Aorta (tissue), 5 donors: ENCODE results near the gene KRTAP9-6. TPM values are rescaled to one million over a fixed set of nuclear protein-coding genes. Genes with fewer than 3 reads are reported as not detected.
"Not testable (repeated sequence)": the region's sequence is repeated elsewhere in the genome, so short reads cannot be mapped to it uniquely, and the experiment has no call there.

Source experiments
- ATAC-seq: fragments of 200-7000 bp; cut with Tn5 transposase; one replicate; pipeline ENCODE4 v1.9.1; 2022; ENCODE audit warnings: moderate library complexity; ENCODE audit not compliant: low FRiP score
- DNase-seq, 2 donors: peaks; one replicate each; pipeline ENCODE4 v3.0.0-alpha.2; 2020
- H3K27ac ChIP-seq, 2 donors: one replicate each; pipeline ENCODE4 v1.5.1; 2013; ENCODE audit warnings: low read length in 2 of 2, mild to moderate bottlenecking in 2 of 2, moderate library complexity in 2 of 2, control low read depth in 1 of 2, inconsistent platforms in 1 of 2, low read depth in 1 of 2
- H3K27me3 ChIP-seq, 2 donors: one replicate each; pipeline ENCODE4 v1.6.1; 2013; ENCODE audit warnings: control low read depth in 1 of 2, low read length in 1 of 2, mild to moderate bottlenecking in 1 of 2, moderate library complexity in 1 of 2; ENCODE audit not compliant: insufficient read depth in 2 of 2, control insufficient read depth in 1 of 2
- H3K36me3 ChIP-seq, 2 donors: one replicate each; pipeline ENCODE4 v1.6.1; 2013; ENCODE audit warnings: control low read depth in 1 of 2, low read length in 1 of 2, mild to moderate bottlenecking in 1 of 2; ENCODE audit not compliant: insufficient read depth in 2 of 2, control insufficient read depth in 1 of 2
- H3K4me1 ChIP-seq, 2 donors: one replicate each; pipeline ENCODE4 v1.6.1; 2013; ENCODE audit warnings: low read length in 2 of 2, control low read depth in 1 of 2, mild to moderate bottlenecking in 1 of 2, moderate library complexity in 1 of 2; ENCODE audit not compliant: insufficient read depth in 2 of 2, control insufficient read depth in 1 of 2
- H3K4me3 ChIP-seq, 2 donors: one replicate each; pipeline ENCODE4 v1.5.1; 2013; ENCODE audit warnings: low read length in 2 of 2, control low read depth in 1 of 2, mild to moderate bottlenecking in 1 of 2
- H3K9me3 ChIP-seq: one replicate; pipeline ENCODE4 v1.6.1; 2013; ENCODE audit warnings: mild to moderate bottlenecking, low read length; ENCODE audit not compliant: control insufficient read depth
- WGBS, 2 donors: extraction: QIAGEN DNeasy Blood & Tissue Kit; methylation state at CpG; one replicate each; pipeline ENCODE4 v1.1.7; 2013; 5-methylcytosine and 5-hydroxymethylcytosine counted together
- intact Hi-C, 2 donors: fragments of 100-400 bp; cut with DNase I; formaldehyde crosslinking; loops; one replicate each; pipeline versions ENCODE4 v1.14.2 to v1.15.0; 2022
- long read RNA-seq, 2 donors: library from polyadenylated mRNA; unstranded; transcript quantifications; one replicate each; pipeline ENCODE4 v2.0.0, GENCODE V29; 2020 to 2021
- polyA plus RNA-seq, 2 donors: library from polyadenylated mRNA; stranded (reverse); fragments of 200-250 nt; gene quantifications; one replicate each; pipeline ENCODE4 v1.2.3, GENCODE V29; 2013
- total RNA-seq, 2 donors: library from RNA; stranded (reverse); fragmentation: NEBNext Ultra II Directional; extraction: Animal tissue kit (Norgen Biotek cat#: 25700); gene quantifications; one replicate each; pipeline ENCODE4 v1.2.1, GENCODE V29; 2021
- donor health status: healthy with polysubstance abuse.
- donor health status: Bipolar disorder and iron deficiency.
- donor health status: DM: no; HTN: no; CAD: no.
- donor health status: DM: no; HTN: no; CAD: no.
- donor health status: DM: yes; HTN: yes; CAD: no.

The KRTAP9-6 gene, protein sequence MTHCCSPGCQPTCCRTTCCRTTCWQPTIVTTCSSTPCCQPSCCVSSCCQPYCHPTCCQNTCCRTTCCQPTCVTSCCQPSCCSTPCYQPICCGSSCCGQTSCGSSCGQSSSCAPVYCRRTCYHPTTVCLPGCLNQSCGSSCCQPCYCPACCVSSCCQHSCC
- total RNA-seq (not detected), polyA plus RNA-seq (not detected)
- long read RNA-seq, donor 1 = 0 reads
- long read RNA-seq, donor 2 = 0 reads

DNA sequence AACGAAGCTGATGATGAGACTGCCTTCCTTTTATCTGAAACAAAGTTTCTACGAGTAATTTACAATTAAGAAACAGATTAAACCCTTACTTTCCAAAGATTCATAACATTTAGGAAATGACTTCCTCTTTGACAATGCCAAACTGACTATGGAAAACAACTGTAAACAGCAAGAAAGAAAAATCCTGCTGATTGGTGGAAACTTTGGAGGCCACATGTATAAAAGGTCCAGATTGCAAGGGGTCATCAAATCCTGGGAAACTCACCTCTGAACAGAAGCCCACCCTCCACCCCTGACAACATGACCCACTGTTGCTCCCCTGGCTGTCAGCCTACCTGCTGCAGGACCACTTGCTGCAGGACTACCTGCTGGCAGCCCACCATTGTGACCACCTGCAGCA, at the start of gene KRTAP9-6:
KRTAP9-6 (plus strand) TSS at position 301 of the 400 bp plus-strand sequence; CDS start at position 301, 0 bp downstream.
- no peaks in the 10 kb centered on the region for H3K9me3 ChIP-seq
- ATAC-seq (no peak), DNase-seq (no peak)
- no peaks in the 10 kb centered on the region for H3K36me3 ChIP-seq
- intact Hi-C loops = no loop called here
- H3K27me3 ChIP-seq = no peaks in the 10 kb centered on the region
- H3K4me1 ChIP-seq = no peaks in the 10 kb centered on the region
- no peak within 1 kb of the TSS for H3K27ac ChIP-seq
- H3K4me3 ChIP-seq = no peak within 1 kb of the TSS
- WGBS, 2 donors = 57% methylated on average over 2 of the region's 2 CpGs

DNA sequence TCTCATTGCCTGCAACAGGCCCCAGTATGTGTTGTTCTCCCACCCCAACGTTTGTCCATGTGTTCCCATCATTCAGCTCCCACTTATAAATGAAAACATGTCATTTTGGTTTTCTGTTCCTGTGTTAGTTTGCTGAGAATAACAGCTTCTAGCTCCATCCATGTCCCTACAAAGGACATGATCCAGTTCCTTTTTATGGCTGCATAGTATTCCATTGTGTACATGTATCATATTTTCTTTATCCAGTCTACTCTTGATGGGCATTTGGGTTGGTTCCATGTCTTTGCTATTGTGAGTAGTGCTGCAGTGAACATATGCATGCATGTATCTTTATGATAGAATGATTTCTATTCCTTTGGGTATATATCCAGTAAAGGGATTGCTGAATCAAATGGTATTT, 49.5 kb upstream of the KRTAP9-6 start:
- ATAC-seq (no peak), DNase-seq (no peak)
- WGBS, 2 donors = 51 to 55% methylated on average over 1 of the region's 1 CpG
- no peaks in the 10 kb centered on the region for H3K9me3 ChIP-seq
- H3K4me3 ChIP-seq = no peak overlapping the region
- no peaks in the 10 kb centered on the region for H3K4me1 ChIP-seq
- no peaks in the 10 kb centered on the region for H3K36me3 ChIP-seq
- intact Hi-C loops = no loop called here
- H3K27ac ChIP-seq = no peak overlapping the region
- H3K27me3 ChIP-seq = no peaks in the 10 kb centered on the region

DNA sequence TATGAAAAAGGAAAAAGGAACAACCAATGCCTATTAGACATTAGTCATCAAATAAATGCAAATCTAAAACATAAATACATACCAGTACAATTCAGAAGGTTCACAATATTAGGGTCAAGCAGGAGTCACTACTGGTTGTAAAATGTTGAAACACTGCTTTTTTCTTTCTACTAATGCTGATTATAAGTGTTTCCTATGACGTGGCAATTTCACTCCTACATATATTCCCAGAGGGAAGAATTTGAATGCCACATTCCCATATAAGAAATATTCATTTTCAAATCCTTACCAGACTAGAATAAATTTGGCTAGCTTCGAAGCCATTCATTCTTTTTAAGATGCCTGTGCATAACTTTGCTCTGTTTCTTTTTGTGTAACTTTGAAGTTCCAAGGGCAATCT, 41.4 kb upstream of the KRTAP9-6 start:
- Histone ChIP-seq H3K4me1 (no peaks in the 10 kb centered on the region), H3K27me3 (no peaks in the 10 kb centered on the region), H3K4me3 (no peak overlapping the region), H3K9me3 (no peaks in the 10 kb centered on the region), H3K36me3 (no peaks in the 10 kb centered on the region), H3K27ac (no peak overlapping the region)
- 32 to 40% methylated on average over 2 of the region's 2 CpGs for WGBS, 2 donors
- intact Hi-C loops = no loop called here
- no peak for ATAC-seq
- no peak for DNase-seq

DNA sequence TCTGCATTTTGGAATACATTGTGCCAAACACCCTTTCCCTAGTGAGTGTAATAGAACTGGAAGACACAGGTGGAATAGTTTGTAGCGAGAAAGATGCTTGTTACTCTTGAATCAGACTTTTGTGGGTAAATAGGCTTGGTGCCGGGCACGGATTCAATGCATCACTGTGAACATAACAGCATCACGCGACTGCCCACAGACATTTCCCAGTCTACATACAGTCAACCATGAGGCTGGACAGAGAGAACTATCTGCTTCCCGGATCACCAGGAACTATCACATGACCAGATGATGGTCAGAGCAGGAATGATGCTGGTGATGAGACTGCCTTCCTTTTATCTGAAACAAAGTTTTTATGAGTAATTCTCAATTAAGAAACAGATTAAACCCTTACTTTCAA, 39.1 kb upstream of the KRTAP9-6 start:
- no peak overlapping the region for H3K27ac ChIP-seq
- no peak overlapping the region for H3K4me3 ChIP-seq
- ATAC-seq = no peak
- intact Hi-C loops = no loop called here
- DNase-seq = no peak
- H3K4me1 ChIP-seq = no peaks in the 10 kb centered on the region
- 93% methylated on average over 6 of the region's 6 CpGs for WGBS, 2 donors
- no peaks in the 10 kb centered on the region for H3K36me3 ChIP-seq
- no peaks in the 10 kb centered on the region for H3K9me3 ChIP-seq
- H3K27me3 ChIP-seq = no peaks in the 10 kb centered on the region

GRCh38 chr17:41226598-41227095, 38.5 kb upstream of the KRTAP9-6 start, which contains the start of gene KRTAP9-2:
TSS of gene KRTAP9-2 (plus strand) at chr17:41226648. CDS start at chr17:41226655, 7 bp downstream.
- intact Hi-C loops, ATAC-seq, H3K27ac ChIP-seq, H3K4me3 ChIP-seq, H3K9me3 ChIP-seq, H3K4me1 ChIP-seq, H3K36me3 ChIP-seq, DNase-seq, H3K27me3 ChIP-seq: not testable (repeated sequence)
- 60 to 64% methylated on average over 2 to 4 of the region's 4 CpGs for WGBS, 2 donors

DNA sequence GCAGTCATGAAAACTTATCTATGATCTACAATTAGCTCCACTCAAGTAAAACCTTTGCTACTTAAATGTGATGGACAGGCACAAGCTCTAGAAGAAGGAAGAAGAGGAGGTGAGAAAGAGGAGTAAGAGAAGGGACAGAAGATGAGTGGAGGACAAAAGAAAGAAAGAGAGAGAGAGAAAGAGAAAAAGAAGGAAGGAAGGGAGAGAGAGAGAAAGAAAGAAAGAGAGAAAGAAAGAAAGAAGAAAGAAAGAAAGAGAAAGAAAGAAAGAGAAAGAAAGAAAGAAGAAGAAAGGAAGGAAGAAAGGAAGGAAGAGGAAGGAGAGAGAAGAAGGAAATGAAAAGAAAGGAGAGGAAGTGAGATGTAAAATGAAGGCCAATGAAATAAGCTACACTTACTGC, 35.1 kb upstream of the KRTAP9-6 start:
- Histone ChIP-seq H3K9me3 (no peaks in the 10 kb centered on the region), H3K27me3 (no peaks in the 10 kb centered on the region), H3K4me3 (no peak overlapping the region), H3K27ac (no peak overlapping the region), H3K36me3 (no peaks in the 10 kb centered on the region), H3K4me1 (no peaks in the 10 kb centered on the region)
- ATAC-seq (no peak), DNase-seq (no peak)
- intact Hi-C loops = no loop called here

- Histone ChIP-seq H3K9me3 (no peaks in the 10 kb centered on the region), H3K4me3 (no peak overlapping the region), H3K36me3 (no peaks in the 10 kb centered on the region), H3K27me3 (no peaks in the 10 kb centered on the region), H3K27ac (no peak overlapping the region), H3K4me1 (no peaks in the 10 kb centered on the region)
- DNase-seq (no peak), ATAC-seq (no peak)
- 79 to 82% methylated on average over 6 of the region's 6 CpGs for WGBS, 2 donors
- intact Hi-C loops = no loop called here
Measured at GRCh38 chr17:41231731-41232130, 33.4 kb upstream of the KRTAP9-6 start.

GRCh38 chr17:41232399-41233105, 32.6 kb upstream of the KRTAP9-6 start, which contains the start of gene KRTAP9-3:
TSS of gene KRTAP9-3 (plus strand) at chr17:41232449. CDS start at chr17:41232502, 53 bp downstream.
- H3K27me3 ChIP-seq, ATAC-seq, DNase-seq, H3K27ac ChIP-seq, H3K4me3 ChIP-seq, intact Hi-C loops, H3K9me3 ChIP-seq, H3K4me1 ChIP-seq, H3K36me3 ChIP-seq: not testable (repeated sequence)
- 76 to 79% methylated on average over 1 of the region's 1 CpG for WGBS, 2 donors

DNA sequence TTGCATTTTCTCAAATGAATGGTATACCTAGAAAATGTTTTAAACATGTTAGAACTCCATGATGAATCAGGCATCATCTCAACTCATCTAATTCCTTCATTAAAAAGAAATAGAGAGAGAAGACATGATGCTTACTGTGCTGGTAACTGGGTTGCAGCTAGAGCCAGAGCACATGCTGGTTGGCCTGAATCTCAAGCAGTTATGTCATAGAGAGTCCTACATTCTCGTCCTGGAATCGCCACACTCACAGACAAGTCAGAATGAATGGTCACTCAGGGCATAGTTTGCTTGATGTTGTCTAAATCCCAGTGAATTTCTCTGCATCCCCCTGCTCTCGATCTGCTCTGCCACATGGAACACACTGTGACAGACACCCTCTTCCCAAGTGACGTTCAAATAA, 28.1 kb upstream of the KRTAP9-6 start:
- 47 to 53% methylated on average over 4 of the region's 4 CpGs for WGBS, 2 donors
- H3K36me3 ChIP-seq, H3K4me3 ChIP-seq, DNase-seq, H3K27ac ChIP-seq, H3K4me1 ChIP-seq, ATAC-seq, H3K9me3 ChIP-seq, H3K27me3 ChIP-seq, intact Hi-C loops: not testable (repeated sequence)
